Motor neuron (in vitro differentiated cells): ENCODE measurements around the gene WEE1. TPM values are rescaled to one million over a fixed set of nuclear protein-coding genes. Genes with fewer than 3 reads are reported as not detected.
"Not testable (repeated sequence)": the region's sequence is repeated elsewhere in the genome, so short reads cannot be mapped to it uniquely, and the experiment has no call there.

Source experiments
- ATAC-seq, 8 experiments: fragments of 200-7000 bp; cut with Tn5 transposase; replicated peaks in 6 of 8; 2 replicates each; pipeline ENCODE4 v1.8.0; 2021; ENCODE audit warnings: mild to moderate bottlenecking in 8 of 8, moderate library complexity in 8 of 8
- H3K27ac ChIP-seq, 2 donors: fragments of 250-450 bp; sonication (Bioruptor Pico); 2 replicates each; pipeline ENCODE4 v1.9.0; 2021; ENCODE audit warnings: antibody characterized with exemption in 2 of 2, mild to moderate bottlenecking in 2 of 2, moderate library complexity in 1 of 2
- H3K4me1 ChIP-seq, 2 donors: fragments of 250-450 bp; sonication (Bioruptor Pico); replicated peaks in 1 of 2; 2 replicates each; pipeline ENCODE4 v1.6.1; 2021; ENCODE audit warnings: antibody characterized with exemption in 2 of 2, mild to moderate bottlenecking in 2 of 2, moderate library complexity in 1 of 2
- H3K4me3 ChIP-seq, 5 donors: fragments of 250-450 bp; sonication (Bioruptor Pico); 2 replicates each; pipeline ENCODE4 v1.9.0; 2021; ENCODE audit warnings: antibody characterized with exemption in 5 of 5, mild to moderate bottlenecking in 5 of 5, moderate library complexity in 4 of 5
- WGBS, 10 experiments: fragments of 450-650 bp; shearing (Covaris generic); methylation state at CpG; one replicate each; pipeline ENCODE4 v1.0.0; 2022; 5-methylcytosine and 5-hydroxymethylcytosine counted together
- in situ Hi-C, 9 experiments: fragments of 400-800 bp; cut with MboI; loops; one replicate each; pipeline ENCODE4 v1.15.0; 2021; ENCODE audit warnings: low sequenced_read_pairs in 9 of 9, low pct_unique_long_range_greater_than_20kb in 2 of 9; ENCODE audit not compliant: unreplicated experiment in 9 of 9
- total RNA-seq, 8 experiments: library from RNA; unstranded; fragments of 300-600 nt; gene quantifications; 2 replicates each; pipeline versions ENCODE4 v1.2.3 to v1.2.4, GENCODE V29; 2022

Gene WEE1
- total RNA-seq, 8 experiments from 2014 or later: 10.2 to 76.7 (median 27.5) TPM

- in situ Hi-C loops: no loop called here
- WGBS, 10 experiments: 90 to 100% (median 100%) methylated on average over 1 to 6 of the region's 6 CpGs
- Histone ChIP-seq H3K4me1 (peaks cover 5 to 7% of the 10 kb centered on the region in 2 donors), H3K4me3 (no peak overlapping the region), H3K27ac (no peak overlapping the region)
- no peak for ATAC-seq
Measured at GRCh38 chr11:9581556-9582161, 8.2 kb downstream of the WEE1 start.

GRCh38 chr11:9590717-9591116 lies 17.2 kb downstream of the WEE1 start:
- in situ Hi-C loops: no loop called here
- H3K27ac ChIP-seq: no peak overlapping the region
- no peak overlapping the region for H3K4me3 ChIP-seq
- no peaks in the 10 kb centered on the region for H3K4me1 ChIP-seq
- 70 to 100% (median 95%) methylated on average over 2 to 4 of the region's 4 CpGs; no CpG with 5 or more reads in 2 of the 10 experiments for WGBS, 10 experiments
- no peak for ATAC-seq

DNA sequence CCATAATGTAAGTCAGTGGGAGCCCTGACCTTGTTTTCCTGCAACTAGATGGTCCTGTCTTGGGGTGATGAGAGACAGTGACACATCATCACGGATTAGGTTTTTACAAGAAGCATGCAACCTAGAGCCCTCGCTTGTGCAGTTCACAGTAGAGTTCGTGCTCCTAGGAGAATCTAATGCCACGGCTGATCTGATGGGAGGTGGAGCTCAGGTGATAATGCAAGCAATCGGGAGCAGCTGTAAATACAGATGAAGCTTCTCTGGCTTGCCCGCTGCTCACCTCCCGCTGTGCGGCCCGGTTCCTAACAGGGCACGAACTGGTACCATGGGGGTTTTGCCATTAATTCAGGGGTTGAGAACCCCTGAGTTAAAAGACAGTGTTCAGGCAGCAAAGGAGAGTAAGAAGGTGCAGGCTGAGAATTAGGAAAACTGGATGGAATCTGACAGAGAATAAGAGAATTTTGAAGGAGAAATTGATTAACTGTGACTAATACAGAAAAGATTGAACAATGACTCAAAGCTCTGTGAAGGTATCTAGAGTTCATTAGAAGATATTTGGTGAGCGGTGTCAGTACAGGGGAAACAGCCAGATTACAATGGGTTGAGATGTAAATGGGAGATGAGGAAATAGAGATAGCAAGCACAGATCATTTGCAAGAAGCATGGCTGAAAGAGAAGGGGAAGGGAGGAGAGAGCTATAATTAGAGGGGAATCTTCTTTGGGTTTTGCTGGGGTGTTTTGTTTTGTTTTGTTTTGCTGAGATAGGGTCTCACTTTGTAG lies 21.0 kb downstream of the WEE1 start:
- ATAC-seq: peak in 1 of 8 experiments; percentile 7
- Histone ChIP-seq H3K4me3 (no peak overlapping the region), H3K27ac (no peak overlapping the region), H3K4me1 (no peaks in the 10 kb centered on the region)
- in situ Hi-C loops: no loop called here
- WGBS, 10 experiments: 44 to 88% (median 68%) methylated on average over 1 to 9 of the region's 11 CpGs

- no peak overlapping the region for H3K4me3 ChIP-seq
- 0 to 100% (median 100%) methylated on average over 1 to 2 of the region's 4 CpGs; no CpG with 5 or more reads in 1 of the 10 experiments for WGBS, 10 experiments
- peaks cover 11% of the 10 kb centered on the region in 2 donors for H3K4me1 ChIP-seq
- in situ Hi-C loops: no loop called here
- H3K27ac ChIP-seq: no peak overlapping the region
- ATAC-seq: no peak
Measured at GRCh38 chr11:9596926-9597464, 23.5 kb downstream of the WEE1 start.

GRCh38 chr11:9600166-9600565 lies 26.7 kb downstream of the WEE1 start:
- WGBS, 10 experiments: 67 to 100% (median 88%) methylated on average over 1 to 2 of the region's 2 CpGs; no CpG with 5 or more reads in 4 of the 10 experiments
- Histone ChIP-seq H3K4me3 (no peak overlapping the region), H3K27ac (no peak overlapping the region), H3K4me1 (peaks cover 11% of the 10 kb centered on the region in 2 donors)
- ATAC-seq: no peak
- in situ Hi-C loops: no loop called here

GRCh38 chr11:9600644-9601036 lies 27.2 kb downstream of the WEE1 start:
- H3K27ac ChIP-seq: no peak overlapping the region
- peaks cover 11% of the 10 kb centered on the region in 2 donors for H3K4me1 ChIP-seq
- peak in 5 of 8 experiments; percentile 59 to 91 (median 70) for ATAC-seq
- in situ Hi-C loops: no loop called here
- H3K4me3 ChIP-seq: no peak overlapping the region
- 50 to 98% (median 74%) methylated on average over 1 to 4 of the region's 4 CpGs; no CpG with 5 or more reads in 2 of the 10 experiments for WGBS, 10 experiments

DNA sequence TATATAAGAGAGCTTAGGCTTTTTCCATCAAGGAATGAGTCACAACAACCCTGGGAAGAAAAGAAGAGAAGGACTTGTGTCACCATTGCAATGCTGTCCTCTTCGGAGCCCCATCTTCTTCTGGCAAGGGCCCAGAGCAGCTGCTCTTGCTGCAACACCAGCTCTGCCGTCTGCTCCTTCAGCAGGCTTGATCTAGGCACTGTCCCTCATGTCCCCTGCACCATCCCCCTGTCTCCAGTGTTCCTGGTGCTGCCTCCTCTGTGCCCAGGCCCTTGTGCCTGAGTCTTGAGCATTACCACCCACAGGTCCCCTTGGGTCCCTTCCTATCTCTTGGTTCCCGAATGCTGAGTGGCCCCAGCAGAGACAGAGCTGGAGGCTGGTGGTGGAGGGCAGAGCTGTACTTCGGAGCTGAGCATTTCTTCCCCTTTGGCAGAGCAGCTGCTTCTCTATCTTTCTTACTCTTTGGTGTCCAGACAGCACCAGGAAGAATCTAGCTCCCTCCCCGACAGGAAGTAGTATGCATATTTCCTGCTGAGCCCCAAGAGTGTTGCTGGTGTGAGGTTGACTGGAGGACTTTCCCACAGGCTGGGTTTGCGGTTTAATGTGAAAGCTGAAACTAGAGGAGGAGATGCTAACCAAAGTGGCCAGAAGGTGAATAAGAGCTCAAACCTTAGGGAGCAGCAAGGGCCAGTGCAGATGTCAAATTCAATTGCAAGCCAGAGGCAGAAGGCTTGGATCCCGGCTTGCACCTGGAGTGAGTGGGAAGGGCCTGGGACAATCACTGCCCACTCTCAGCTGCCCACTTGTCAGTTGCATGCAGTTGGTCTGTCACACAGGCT lies 27.8 kb downstream of the WEE1 start:
- H3K4me3 ChIP-seq: no peak overlapping the region
- no peak overlapping the region for H3K27ac ChIP-seq
- peaks cover 11% of the 10 kb centered on the region in 2 donors for H3K4me1 ChIP-seq
- in situ Hi-C loops: no loop called here
- peak in 6 of 8 experiments; percentile 31 to 73 (median 40) for ATAC-seq
- 50 to 100% (median 75%) methylated on average over 1 to 4 of the region's 7 CpGs; no CpG with 5 or more reads in 2 of the 10 experiments for WGBS, 10 experiments

DNA sequence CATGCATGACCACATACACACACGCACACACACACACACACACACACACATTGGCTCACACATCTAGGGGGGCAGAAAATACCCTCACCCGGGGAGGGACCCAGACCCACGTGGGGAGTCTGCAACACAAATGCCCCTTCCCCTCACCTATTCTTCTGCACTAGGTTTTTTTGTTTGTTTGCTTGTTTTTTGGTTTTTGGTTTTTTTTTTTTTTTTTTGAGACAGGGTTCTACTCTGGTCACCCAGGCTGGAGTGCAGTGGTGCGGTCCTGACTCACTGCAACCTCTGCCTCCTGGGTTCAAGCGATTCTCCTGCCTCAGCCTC lies 28.4 kb downstream of the WEE1 start:
- peaks cover 11% of the 10 kb centered on the region in 2 donors for H3K4me1 ChIP-seq
- 10 to 100% (median 81%) methylated on average over 1 to 3 of the region's 5 CpGs; no CpG with 5 or more reads in 4 of the 10 experiments for WGBS, 10 experiments
- no peak overlapping the region for H3K27ac ChIP-seq
- no peak for ATAC-seq
- in situ Hi-C loops: no loop called here
- no peak overlapping the region for H3K4me3 ChIP-seq

DNA sequence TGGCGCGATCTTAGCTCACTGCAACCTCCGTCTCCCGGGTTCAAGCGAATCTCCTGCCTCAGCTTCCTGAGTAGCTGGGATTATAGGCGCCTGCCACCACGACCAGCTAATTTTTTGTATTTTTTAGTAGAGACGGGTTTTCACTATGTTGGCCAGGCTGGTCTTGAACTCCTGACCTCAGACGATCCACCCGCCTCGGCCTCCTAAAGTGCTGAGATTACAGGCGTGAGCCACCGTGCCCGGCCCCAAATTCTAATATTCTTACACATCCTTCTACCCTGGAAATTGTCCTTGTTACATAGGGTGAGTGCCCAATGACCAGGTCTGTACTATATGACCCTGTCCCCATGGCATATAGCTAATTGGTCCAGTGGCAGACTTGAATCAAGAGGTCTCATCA lies 29.7 kb downstream of the WEE1 start:
- in situ Hi-C loops: not testable (repeated sequence)
- 87 to 100% (median 96%) methylated on average over 3 to 13 of the region's 14 CpGs; no CpG with 5 or more reads in 3 of the 10 experiments for WGBS, 10 experiments

DNA sequence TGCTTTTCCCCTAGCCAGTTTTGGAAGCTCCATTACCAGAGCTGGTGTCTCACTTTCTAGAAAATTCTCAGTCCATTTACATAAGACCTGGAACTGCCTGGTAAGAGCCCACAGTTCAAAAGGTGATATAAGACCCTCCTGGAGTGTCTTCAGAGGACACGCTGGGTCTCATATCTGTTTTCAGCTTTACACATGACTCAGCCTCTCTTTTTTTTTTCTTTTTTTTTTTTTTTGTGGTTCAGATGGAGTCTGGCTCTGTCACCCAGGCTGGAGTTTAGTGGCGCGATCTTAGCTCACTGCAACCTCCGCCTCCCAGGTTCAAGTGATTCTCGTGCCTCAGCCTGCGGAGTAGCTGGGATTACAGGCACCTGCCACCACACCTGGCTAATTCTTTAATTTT lies 30.7 kb downstream of the WEE1 start:
- ATAC-seq: peak in 1 of 8 experiments; percentile 19
- in situ Hi-C loops: no loop called here
- 14 to 100% (median 81%) methylated on average over 1 to 6 of the region's 6 CpGs for WGBS, 10 experiments

More for the DNA sequence above, 29.7 kb downstream of the WEE1 start:
- H3K4me3 ChIP-seq, ATAC-seq, H3K27ac ChIP-seq: not testable (repeated sequence)
- peaks cover 11% of the 10 kb centered on the region in 2 donors for H3K4me1 ChIP-seq

DNA sequence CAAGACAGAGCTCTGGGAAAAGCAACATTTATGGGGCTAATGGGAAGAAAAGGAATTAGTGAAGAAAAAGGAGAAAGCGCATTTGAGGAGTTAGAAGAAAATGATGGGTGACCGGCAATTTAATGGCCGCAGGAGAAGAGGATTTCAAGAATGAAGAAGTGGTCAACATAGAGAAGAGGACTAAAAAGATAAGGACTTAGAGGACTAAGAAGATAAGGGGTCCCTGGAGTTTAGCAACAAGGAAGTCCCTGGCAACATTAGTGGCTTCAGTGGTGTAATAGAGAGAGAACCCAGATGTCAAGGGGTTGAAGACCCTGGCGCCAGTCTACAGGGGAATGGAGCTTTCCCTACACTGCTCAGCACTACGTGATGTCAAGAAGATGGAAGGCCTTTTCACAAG lies 32.3 kb downstream of the WEE1 start:
- in situ Hi-C loops: no loop called here
- H3K27ac ChIP-seq: no peak overlapping the region
- ATAC-seq: no peak
- peaks cover 7% of the 10 kb centered on the region in 2 donors for H3K4me1 ChIP-seq
- no peak overlapping the region for H3K4me3 ChIP-seq
- WGBS, 10 experiments: 90 to 100% (median 98%) methylated on average over 2 to 5 of the region's 5 CpGs

More for the DNA sequence above, 30.7 kb downstream of the WEE1 start:
- Histone ChIP-seq H3K4me1 (peaks cover 11% of the 10 kb centered on the region in 2 donors), H3K27ac (no peak overlapping the region), H3K4me3 (no peak overlapping the region)

- 50 to 100% (median 73%) methylated on average over 1 to 8 of the region's 9 CpGs for WGBS, 10 experiments
- no peaks in the 10 kb centered on the region for H3K4me1 ChIP-seq
- ATAC-seq: no peak
- H3K27ac ChIP-seq: no peak overlapping the region
- in situ Hi-C loops: no loop called here
- H3K4me3 ChIP-seq: no peak overlapping the region
Measured at GRCh38 chr11:9606809-9607510, 33.5 kb downstream of the WEE1 start.
